ENCODE measurements around the gene TRIB2. TPM values are rescaled to one million over a fixed set of nuclear protein-coding genes. Genes with fewer than 3 reads are reported as not detected.

Gene TRIB2
- total and polyA plus RNA-seq, 2 of the 4 experiments (the other 2 are of a cell fraction) = 12.0 to 12.7 TPM

- no peak overlapping the region for H2AK5ac ChIP-seq (ENCODE audit: low read depth, low read length)
- H4K8ac ChIP-seq (ENCODE audit: low read depth in 2 of 2, low read length in 2 of 2) = no peak overlapping the region
- dilution Hi-C loops (cut with HindIII; ENCODE audit: low sequenced_read_pairs, unreplicated experiment) = no loop called here
- ATAC-seq (ENCODE audit: low read depth) (no peak), DNase-seq (no peak)
- no TSS peak for BruUV-seq (replicated peaks)
- H3K14ac ChIP-seq (replicated peaks; ENCODE audit: low read depth, low read length) = no peak overlapping the region
- no peak overlapping the region for H2BK20ac ChIP-seq (ENCODE audit: low read depth, low read length)
- peaks cover 5% of the 10 kb centered on the region for H3K9me1 ChIP-seq (ENCODE audit: insufficient read depth, low read length)
- POLR2A ChIA-PET (ENCODE audit: unreplicated experiment) = no interaction called here
- H4K91ac ChIP-seq (ENCODE audit: insufficient read depth, low read depth, low read length) = no peak overlapping the region
- intact Hi-C loops (cut with micrococcal nuclease) = no loop called here
- no peak overlapping the region for H3K27ac ChIP-seq (ENCODE audit: insufficient read depth, low read length)
- no CpG with 5 or more reads among the region's 5 CpGs for WGBS, 2 experiments (ENCODE audit: extremely low coverage in 2 of 2, insufficient read length in 1 of 2)
- no peak overlapping the region for H3K4me3 ChIP-seq (ENCODE audit: insufficient read depth, low read depth, low read length)
- H2AK9ac ChIP-seq (replicated peaks; ENCODE audit: low read depth, low read length, poor library complexity) = no peak overlapping the region
- H3K79me1 ChIP-seq (ENCODE audit: low read depth in 1 of 2, low read length in 2 of 2) = no peaks in the 10 kb centered on the region
- no peaks in the 10 kb centered on the region for H3K27me3 ChIP-seq (ENCODE audit: control insufficient read depth, insufficient read depth, low read length)
- H3K36me3 ChIP-seq (ENCODE audit: control insufficient read depth, insufficient read depth, low read length) = no peaks in the 10 kb centered on the region
- in situ Hi-C loops (cut with MboI; ENCODE audit: low sequenced_read_pairs) = no loop called here
- no peak overlapping the region for H3K9ac ChIP-seq (ENCODE audit: low read depth, low read length)
- no peak overlapping the region for H2BK5ac ChIP-seq (ENCODE audit: low read depth, low read length, poor library complexity, severe bottlenecking)
- no peak overlapping the region for H2AFZ ChIP-seq (replicated peaks; ENCODE audit: low read length, poor library complexity)
- H3K4ac ChIP-seq (ENCODE audit: low read depth, low read length) = no peak overlapping the region
- CTCF ChIA-PET = no interaction called here
- H2BK120ac ChIP-seq (ENCODE audit: low read depth, low read length) = no peak overlapping the region
- H3K18ac ChIP-seq (ENCODE audit: low read depth, low read length) = no peak overlapping the region
- H3K4me2 ChIP-seq (ENCODE audit: low read depth, low read length) = no peak overlapping the region
- H4K20me1 ChIP-seq (ENCODE audit: insufficient read depth, low read length) = peaks cover 3% of the 10 kb centered on the region; the same call in 1 of the 2 replicates
- H4K5ac ChIP-seq (ENCODE audit: low read depth, low read length) = no peak overlapping the region
- H2BK15ac ChIP-seq (ENCODE audit: low read depth, low read length) = no peak overlapping the region
- peaks cover 2% of the 10 kb centered on the region for H3K4me1 ChIP-seq (ENCODE audit: control insufficient read depth, insufficient read depth, low read length)
- H3K23ac ChIP-seq (ENCODE audit: low read depth, low read length) = no peak overlapping the region
- no peak for TF ChIP-seq MXI1 (IDR thresholded peaks at IDR 0.05; ENCODE audit: borderline replicate concordance, low read depth, low read length)
- TF ChIP-seq POLR2A (IDR thresholded peaks at IDR 0.05; ENCODE audit: low read depth, low read length) = no peak
- TF ChIP-seq MAZ (IDR thresholded peaks at IDR 0.05; ENCODE audit: borderline replicate concordance, low read depth, low read length) = no peak
- no peak for TF ChIP-seq RCOR1 (IDR thresholded peaks at IDR 0.05; ENCODE audit: insufficient replicate concordance, low read length)
- TF ChIP-seq RAD21 (IDR thresholded peaks at IDR 0.05; ENCODE audit: low read length) = no peak
- TF ChIP-seq ELK1 (IDR thresholded peaks at IDR 0.05; ENCODE audit: borderline replicate concordance, low read depth, low read length) = no peak
- no peak for TF ChIP-seq CTCF (conservative IDR thresholded peaks at IDR 0.05; ENCODE audit: low read depth, low read length)
- no peak for TF ChIP-seq BHLHE40 (IDR thresholded peaks at IDR 0.05; ENCODE audit: low read depth, low read length)
- no peak for TF ChIP-seq RFX5 (IDR thresholded peaks at IDR 0.05; ENCODE audit: low read depth, low read length)
- no peak for TF ChIP-seq SMC3 (IDR thresholded peaks at IDR 0.05; ENCODE audit: low read depth, low read length)
- TF ChIP-seq CHD1 (IDR thresholded peaks at IDR 0.05; ENCODE audit: low read depth, low read length) = no peak
- no peak for TF ChIP-seq NFE2L2 (IDR thresholded peaks at IDR 0.05; ENCODE audit: low read depth, low read length)
- TF ChIP-seq USF2 (IDR thresholded peaks at IDR 0.05; ENCODE audit: low read depth, low read length) = no peak
- TF ChIP-seq CEBPB (IDR thresholded peaks at IDR 0.05; ENCODE audit: low read depth, low read length) = no peak
- TF ChIP-seq MAFK (IDR thresholded peaks at IDR 0.05; ENCODE audit: low read depth, low read length) = no peak
- TF ChIP-seq FOS (IDR thresholded peaks at IDR 0.05; ENCODE audit: low read depth, low read length) = no peak
- H3K56ac ChIP-seq (ENCODE audit: extremely low read depth, insufficient read depth, low read length) = no peak overlapping the region
- H3K9me3 ChIP-seq (ENCODE audit: control insufficient read depth, insufficient read depth, low read length) = no peaks in the 10 kb centered on the region
Measured at GRCh38 chr2:12754643-12755042, 37.9 kb downstream of the TRIB2 start.
